Measurements from ENCODE around the gene SYT2.

GRCh38 chr1:202643397-202644218 lies 66.6 kb downstream of the SYT2 start:
- TF ChIP-seq CTCF (conservative IDR thresholded peaks at IDR 0.05 in 1 of 2, IDR thresholded peaks at IDR 0.05 in 1 of 2; ENCODE audit: low read depth in 1 of 2, low read length in 2 of 2), result no peak
- TF ChIP-seq EZH2 (IDR thresholded peaks at IDR 0.05; ENCODE audit: low read length, missing control alignments), result peak; percentile 36
